Panc1 (cell line): Measurements from ENCODE around the gene FAM193A. TPM values are rescaled to one million over a fixed set of nuclear protein-coding genes. Genes with fewer than 3 reads are reported as not detected.

Experiments
- ATAC-seq: fragments of 200-7000 bp; cut with Tn5 transposase; 2 replicates; pipeline ENCODE4 v1.9.1; 2020; ENCODE audit warnings: mild to moderate bottlenecking, moderate library complexity
- BruUV-seq: library from RNA; stranded (reverse); fragments of 400-500 nt; replicated peaks from 2 replicates; lab custom pipeline; 2021; lab: Mats Ljungman, UMichigan
- CTCF ChIA-PET: fragments of 300-600 bp; sonication (Branson Sonifier 250); formaldehyde crosslinking; loops from one replicate; lab custom pipeline; 2022; ENCODE audit warnings: antibody characterized with exemption; lab: Charles Lee
- POLR2A ChIA-PET: fragments of 300-600 bp; sonication (Branson Sonifier 250); formaldehyde crosslinking; loops from one replicate; lab custom pipeline; 2022; ENCODE audit warnings: antibody characterized with exemption; lab: Charles Lee
- DNase-seq: peaks from one replicate; pipeline ENCODE4 v3.0.0-alpha.2; 2010; ENCODE audit warnings: low read depth, low spot score
- H3K27ac ChIP-seq: 2 replicates; pipeline ENCODE4 v1.5.1; 2011; ENCODE audit warnings: mild to moderate bottlenecking, low read length, inconsistent platforms
- H3K27me3 ChIP-seq: fragments of 200-500 bp; sonication (Bioruptor generic); 2 replicates; pipeline ENCODE4 v1.6.0; 2014; ENCODE audit warnings: low read length, inconsistent platforms; ENCODE audit not compliant: control insufficient read depth, insufficient read depth
- H3K36me3 ChIP-seq: fragments of 200-500 bp; sonication (Bioruptor generic); 2 replicates; pipeline ENCODE4 v1.5.1; 2014; ENCODE audit warnings: inconsistent platforms, mild to moderate bottlenecking, low read length, moderate library complexity; ENCODE audit not compliant: control insufficient read depth, insufficient read depth
- H3K4me1 ChIP-seq: 2 replicates; pipeline ENCODE4 v1.5.1; 2011; ENCODE audit warnings: inconsistent platforms, mild to moderate bottlenecking, low read length, moderate library complexity; ENCODE audit not compliant: control insufficient read depth, insufficient read depth
- H3K4me3 ChIP-seq, 2 experiments: 2 replicates each; pipeline ENCODE4 v1.5.1; 2011 to 2012; ENCODE audit warnings: low read depth in 2 of 2, low read length in 2 of 2, mild to moderate bottlenecking in 2 of 2, inconsistent platforms in 1 of 2, moderate library complexity in 1 of 2
- H3K9me3 ChIP-seq: fragments of 200-500 bp; sonication (Bioruptor generic); 2 replicates; pipeline ENCODE4 v1.5.1; 2014; ENCODE audit warnings: low read depth, mild to moderate bottlenecking, inconsistent platforms, low read length, moderate library complexity; ENCODE audit not compliant: control insufficient read depth, insufficient read depth
- POLR2AphosphoS5 ChIP-seq: IDR thresholded peaks from 2 replicates; pipeline ENCODE4 v1.6.1; 2012; ENCODE audit warnings: mild to moderate bottlenecking, low read depth, low read length, moderate library complexity
- SIN3A ChIP-seq: IDR thresholded peaks from 2 replicates; pipeline ENCODE4 v1.6.1; 2012; ENCODE audit warnings: low read depth, mild to moderate bottlenecking, low read length, moderate library complexity, borderline replicate concordance; ENCODE audit not compliant: insufficient read depth
- TCF7L2 ChIP-seq: IDR thresholded peaks from 2 replicates; pipeline ENCODE4 v1.6.1; 2011; ENCODE audit warnings: mild to moderate bottlenecking, low read depth, low read length, inconsistent platforms
- in situ Hi-C: cut with HindIII; loops from 2 replicates; pipeline ENCODE4 v1.10.0; 2016; ENCODE audit warnings: low sequenced_read_pairs, low pct_unique_long_range_greater_than_20kb
- intact Hi-C: fragments of 100-400 bp; cut with micrococcal nuclease; formaldehyde crosslinking; loops from one replicate; pipeline ENCODE4 v1.10.0; 2022; ENCODE audit not compliant: unreplicated experiment
- total RNA-seq: library from RNA; stranded (reverse); gene quantifications from one replicate; pipeline ENCODE4 v1.2.1, GENCODE V29; 2021; ENCODE audit not compliant: unreplicated experiment
- TF ChIP-seq, protein P1 (sequence below): fragments of 450-650 bp; IDR thresholded peaks from 2 replicates; pipeline ENCODE4 v1.5.1; 2017; ENCODE audit warnings: mild to moderate bottlenecking
- TF ChIP-seq, protein P2 (sequence below), 2 experiments: IDR thresholded peaks; 2 replicates each; pipeline ENCODE4 v1.6.1; 2011 to 2012; ENCODE audit warnings: low read depth in 2 of 2, control low read depth in 1 of 2, low read length in 1 of 2, mild to moderate bottlenecking in 1 of 2, moderate library complexity in 1 of 2; ENCODE audit not compliant: insufficient read depth in 1 of 2

Gene FAM193A
- total RNA-seq, 1 experiment from 2014 or later: 25.7 TPM

DNA sequence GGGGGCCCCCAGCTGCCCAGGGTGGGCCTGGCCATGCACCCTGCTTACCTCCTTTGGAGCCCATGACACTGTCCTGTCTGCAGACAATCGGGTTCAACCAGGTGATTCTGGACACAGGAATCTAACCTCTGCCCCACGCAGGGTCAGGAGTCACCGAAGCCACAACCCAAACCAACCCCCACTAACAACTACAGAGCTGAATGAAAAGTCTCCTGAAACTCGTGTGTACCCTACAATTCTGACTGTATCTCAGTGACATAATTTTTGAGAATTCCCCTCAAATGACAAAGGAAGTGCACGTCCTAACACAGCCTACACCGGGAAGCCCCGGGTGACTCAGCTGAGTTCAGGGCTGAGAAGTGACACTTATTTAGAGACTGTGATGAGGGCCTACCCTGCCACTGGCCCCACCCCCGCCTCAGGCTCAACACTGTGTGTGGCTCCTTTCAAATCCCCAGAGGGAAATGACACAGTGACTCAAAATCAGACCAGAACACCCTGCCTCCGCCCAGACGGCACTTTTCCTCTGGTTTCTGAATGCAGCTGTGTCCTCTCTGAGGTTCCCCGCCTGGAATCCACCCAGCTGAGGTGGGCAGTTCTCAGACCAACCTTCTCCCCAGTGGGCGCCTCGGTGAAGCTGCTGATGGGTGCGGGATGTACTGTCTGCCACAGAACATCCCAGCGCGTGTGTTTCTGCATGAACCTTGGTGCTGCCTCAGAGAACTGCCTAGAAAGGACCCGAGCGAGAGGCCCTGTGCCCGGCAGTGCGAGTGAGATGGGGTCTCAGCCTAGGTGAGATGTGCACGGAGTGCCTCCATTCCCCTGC, 209.7 kb downstream of the FAM193A start:
- in situ Hi-C loops: no loop called here
- H3K36me3 ChIP-seq: no peaks in the 10 kb centered on the region
- CTCF ChIA-PET: no interaction called here
- H3K27me3 ChIP-seq: no peaks in the 10 kb centered on the region
- peak; percentile 81 for ATAC-seq
- H3K4me3 ChIP-seq: no peak overlapping the region
- H3K27ac ChIP-seq: no peak overlapping the region
- intact Hi-C loops: no loop called here
- H3K9me3 ChIP-seq: no peaks in the 10 kb centered on the region
- TF ChIP-seq TCF7L2: no peak
- TF ChIP-seq SIN3A: no peak
- TF ChIP-seq, protein P1, sequence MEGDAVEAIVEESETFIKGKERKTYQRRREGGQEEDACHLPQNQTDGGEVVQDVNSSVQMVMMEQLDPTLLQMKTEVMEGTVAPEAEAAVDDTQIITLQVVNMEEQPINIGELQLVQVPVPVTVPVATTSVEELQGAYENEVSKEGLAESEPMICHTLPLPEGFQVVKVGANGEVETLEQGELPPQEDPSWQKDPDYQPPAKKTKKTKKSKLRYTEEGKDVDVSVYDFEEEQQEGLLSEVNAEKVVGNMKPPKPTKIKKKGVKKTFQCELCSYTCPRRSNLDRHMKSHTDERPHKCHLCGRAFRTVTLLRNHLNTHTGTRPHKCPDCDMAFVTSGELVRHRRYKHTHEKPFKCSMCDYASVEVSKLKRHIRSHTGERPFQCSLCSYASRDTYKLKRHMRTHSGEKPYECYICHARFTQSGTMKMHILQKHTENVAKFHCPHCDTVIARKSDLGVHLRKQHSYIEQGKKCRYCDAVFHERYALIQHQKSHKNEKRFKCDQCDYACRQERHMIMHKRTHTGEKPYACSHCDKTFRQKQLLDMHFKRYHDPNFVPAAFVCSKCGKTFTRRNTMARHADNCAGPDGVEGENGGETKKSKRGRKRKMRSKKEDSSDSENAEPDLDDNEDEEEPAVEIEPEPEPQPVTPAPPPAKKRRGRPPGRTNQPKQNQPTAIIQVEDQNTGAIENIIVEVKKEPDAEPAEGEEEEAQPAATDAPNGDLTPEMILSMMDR: no peak
- TF ChIP-seq POLR2AphosphoS5: no peak
- no peak for DNase-seq
- POLR2A ChIA-PET: interaction anchor here (0.6 kb wide), 1 partner anchor 18 kb away, joined by 5 read pairs; no protein-coding TSS in a partner anchor
- H3K4me1 ChIP-seq: no peaks in the 10 kb centered on the region
- no TSS peak for BruUV-seq

DNA sequence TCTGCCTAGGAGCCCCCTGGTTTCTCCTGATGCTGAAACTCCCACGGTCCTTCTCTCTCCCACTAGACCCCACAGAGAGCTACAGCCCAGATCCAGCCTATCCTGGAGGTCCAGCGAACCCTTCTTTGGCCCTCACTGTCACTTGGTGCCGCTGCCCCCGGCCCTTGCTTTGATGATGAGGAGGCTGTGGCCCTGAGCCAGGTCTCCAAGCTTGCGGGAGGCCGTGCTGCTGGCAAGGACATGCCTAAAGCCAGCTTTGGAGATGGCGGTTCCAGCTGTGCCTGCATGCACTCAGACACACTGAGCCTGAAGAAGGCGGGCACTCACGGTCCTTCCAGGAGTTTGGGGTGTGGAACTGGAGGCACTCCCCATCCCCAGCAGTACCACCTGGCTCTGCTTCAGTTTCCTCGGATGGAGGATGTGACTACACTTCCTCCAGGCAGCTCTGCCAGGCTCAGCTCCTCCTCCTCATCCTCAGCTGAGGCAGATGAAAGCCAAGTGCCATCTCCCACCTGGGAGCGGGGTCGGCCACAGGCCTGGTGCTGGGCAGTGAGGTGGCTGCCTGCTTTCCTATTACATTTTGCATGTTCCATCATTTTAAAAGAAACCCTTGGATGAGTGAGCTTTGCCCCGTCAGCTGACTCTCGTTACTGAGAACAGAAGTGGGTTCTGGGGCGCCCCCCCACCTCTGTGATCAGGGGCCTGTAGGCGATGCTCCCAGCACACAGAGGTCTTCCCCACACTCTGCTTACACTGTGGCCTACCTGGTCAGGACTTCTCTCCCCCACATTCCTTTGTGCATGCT, 210.6 kb downstream of the FAM193A start:
- CTCF ChIA-PET: no interaction called here
- Histone ChIP-seq H3K4me1 (no peaks in the 10 kb centered on the region), H3K9me3 (no peaks in the 10 kb centered on the region), H3K36me3 (no peaks in the 10 kb centered on the region), H3K4me3 (no peak overlapping the region), H3K27me3 (no peaks in the 10 kb centered on the region), H3K27ac (no peak overlapping the region)
- intact Hi-C loops (no loop called here), in situ Hi-C loops (no loop called here)
- ATAC-seq (no peak), DNase-seq (no peak)
- no peak for TF ChIP-seq POLR2AphosphoS5
- TF ChIP-seq, protein P1: no peak
- TF ChIP-seq, protein P2, sequence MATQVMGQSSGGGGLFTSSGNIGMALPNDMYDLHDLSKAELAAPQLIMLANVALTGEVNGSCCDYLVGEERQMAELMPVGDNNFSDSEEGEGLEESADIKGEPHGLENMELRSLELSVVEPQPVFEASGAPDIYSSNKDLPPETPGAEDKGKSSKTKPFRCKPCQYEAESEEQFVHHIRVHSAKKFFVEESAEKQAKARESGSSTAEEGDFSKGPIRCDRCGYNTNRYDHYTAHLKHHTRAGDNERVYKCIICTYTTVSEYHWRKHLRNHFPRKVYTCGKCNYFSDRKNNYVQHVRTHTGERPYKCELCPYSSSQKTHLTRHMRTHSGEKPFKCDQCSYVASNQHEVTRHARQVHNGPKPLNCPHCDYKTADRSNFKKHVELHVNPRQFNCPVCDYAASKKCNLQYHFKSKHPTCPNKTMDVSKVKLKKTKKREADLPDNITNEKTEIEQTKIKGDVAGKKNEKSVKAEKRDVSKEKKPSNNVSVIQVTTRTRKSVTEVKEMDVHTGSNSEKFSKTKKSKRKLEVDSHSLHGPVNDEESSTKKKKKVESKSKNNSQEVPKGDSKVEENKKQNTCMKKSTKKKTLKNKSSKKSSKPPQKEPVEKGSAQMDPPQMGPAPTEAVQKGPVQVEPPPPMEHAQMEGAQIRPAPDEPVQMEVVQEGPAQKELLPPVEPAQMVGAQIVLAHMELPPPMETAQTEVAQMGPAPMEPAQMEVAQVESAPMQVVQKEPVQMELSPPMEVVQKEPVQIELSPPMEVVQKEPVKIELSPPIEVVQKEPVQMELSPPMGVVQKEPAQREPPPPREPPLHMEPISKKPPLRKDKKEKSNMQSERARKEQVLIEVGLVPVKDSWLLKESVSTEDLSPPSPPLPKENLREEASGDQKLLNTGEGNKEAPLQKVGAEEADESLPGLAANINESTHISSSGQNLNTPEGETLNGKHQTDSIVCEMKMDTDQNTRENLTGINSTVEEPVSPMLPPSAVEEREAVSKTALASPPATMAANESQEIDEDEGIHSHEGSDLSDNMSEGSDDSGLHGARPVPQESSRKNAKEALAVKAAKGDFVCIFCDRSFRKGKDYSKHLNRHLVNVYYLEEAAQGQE (IDR thresholded peaks at IDR 0.05; ENCODE audit: insufficient read depth in 1 of 2, low read depth in 2 of 2, low read length in 1 of 2): no peak
- TF ChIP-seq SIN3A: no peak
- no peak for TF ChIP-seq TCF7L2
- BruUV-seq: no TSS peak
- POLR2A ChIA-PET: interaction anchor here (0.6 kb wide), 1 partner anchor 17 kb away, joined by 5 read pairs; no protein-coding TSS in a partner anchor
